ENCODE results near the gene TSPYL6.

- TF ChIP-seq CTCF (IDR thresholded peaks at IDR 0.05; ENCODE audit: poor library complexity) (no peak), EZH2phosphoT487 (IDR thresholded peaks at IDR 0.05; ENCODE audit: low read depth, severe bottlenecking, unreplicated experiment) (no peak), EZH2 (IDR thresholded peaks at IDR 0.05; ENCODE audit: borderline replicate concordance) (no peak)
Observed at GRCh38 chr2:54303631-54304030, 47.6 kb upstream of the TSPYL6 start.

Measured in hepatocyte (in vitro differentiated cells).